ENCODE results near the gene KYAT1. TPM values are rescaled to one million over a fixed set of nuclear protein-coding genes. Genes with fewer than 3 reads are reported as not detected.

Gene KYAT1
- total and polyA plus RNA-seq, 2 of the 13 experiments (the other 11 are each of a cell fraction or from before 2014, with no cell fraction given), result 9.2 to 46.5 TPM

GRCh38 chr9:128818099-128818838 is 63.5 kb downstream of the KYAT1 start, which contains the start of gene ENDOG (continued):
- no peak for TF ChIP-seq ZNF362 (CRISPR knock-in tag; IDR thresholded peaks at IDR 0.05; ENCODE audit: borderline replicate concordance)
- TF ChIP-seq ARHGAP35 (CRISPR knock-in tag; IDR thresholded peaks at IDR 0.05; ENCODE audit: borderline replicate concordance), result no peak
- TF ChIP-seq ZNF879 (CRISPR knock-in tag; IDR thresholded peaks at IDR 0.05), result no peak
- no peak for TF ChIP-seq LRRFIP1 (CRISPR knock-in tag; conservative IDR thresholded peaks at IDR 0.05)
- TF ChIP-seq ZNF616 (CRISPR knock-in tag; IDR thresholded peaks at IDR 0.05; ENCODE audit: low read depth), result no peak
- TF ChIP-seq HNF1A (IDR thresholded peaks at IDR 0.05; ENCODE audit: low read depth), result no peak
- no peak for TF ChIP-seq HNF1A (CRISPR knock-in tag; IDR thresholded peaks at IDR 0.05; ENCODE audit: borderline replicate concordance)
- no peak for TF ChIP-seq ZFP36L2 (CRISPR knock-in tag; IDR thresholded peaks at IDR 0.05)
- TF ChIP-seq ZNF407 (CRISPR knock-in tag; IDR thresholded peaks at IDR 0.05; ENCODE audit: not compliant biosample characterization), result no peak
- no peak for TF ChIP-seq ZNF260 (CRISPR knock-in tag; IDR thresholded peaks at IDR 0.05; ENCODE audit: borderline replicate concordance, low read depth)
- TF ChIP-seq HNRNPK (IDR thresholded peaks at IDR 0.05; ENCODE audit: low read depth, low read length, poor library complexity, severe bottlenecking), result no peak
- TF ChIP-seq SMARCE1 (IDR thresholded peaks at IDR 0.05; ENCODE audit: borderline replicate concordance), result no peak
